ENCODE results near the gene CERK.

Gene CERK

GRCh38 chr22:46748908-46749675 lies 11.0 kb upstream of the CERK start:
- DNase-seq, result no peak

GRCh38 chr22:46748206-46748907 lies 10.3 kb upstream of the CERK start:
- no peak for DNase-seq

GRCh38 chr22:46747646-46748045 lies 9.6 kb upstream of the CERK start:
- no peak for DNase-seq

GRCh38 chr22:46746620-46747019 lies 8.6 kb upstream of the CERK start:
- no peak for DNase-seq

GRCh38 chr22:46746192-46746591 lies 8.1 kb upstream of the CERK start:
- no peak for DNase-seq

- DNase-seq, result no peak
These were observed 6.5 kb upstream of the CERK start for GRCh38 chr22:46744581-46744980.

DNA sequence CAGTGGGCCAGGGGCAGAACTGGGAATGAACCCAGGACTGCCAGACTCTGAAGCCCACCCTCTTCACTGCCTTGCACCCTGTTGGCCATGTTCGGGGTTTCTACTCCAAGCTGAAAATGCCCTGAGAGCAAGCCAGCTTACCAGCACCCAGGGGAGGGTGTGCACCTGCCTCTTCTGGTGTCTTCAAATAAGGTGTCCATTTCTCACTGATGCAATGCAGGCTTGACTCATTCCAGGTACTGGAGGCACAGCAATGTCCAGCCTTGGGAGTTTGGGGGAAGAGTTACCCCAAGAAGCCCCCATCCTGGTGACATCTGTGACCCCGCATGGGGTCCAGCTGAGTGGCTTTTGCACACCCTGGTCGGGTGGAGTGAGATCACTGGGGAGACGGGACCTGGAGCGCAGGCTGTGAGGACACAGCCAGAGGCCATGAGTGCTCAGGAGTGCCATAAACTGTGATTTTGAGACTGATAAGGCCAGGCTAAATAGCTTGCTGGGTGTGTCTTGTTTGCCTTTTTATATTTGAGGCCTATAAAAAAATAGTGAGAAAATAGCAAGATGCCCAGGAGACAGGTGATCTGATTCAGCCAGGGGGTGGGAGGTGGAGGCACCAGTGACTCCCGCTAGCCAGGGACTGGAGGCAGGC lies 4.6 kb upstream of the CERK start:
- DNase-seq, result peak; percentile 23 to 32

DNA sequence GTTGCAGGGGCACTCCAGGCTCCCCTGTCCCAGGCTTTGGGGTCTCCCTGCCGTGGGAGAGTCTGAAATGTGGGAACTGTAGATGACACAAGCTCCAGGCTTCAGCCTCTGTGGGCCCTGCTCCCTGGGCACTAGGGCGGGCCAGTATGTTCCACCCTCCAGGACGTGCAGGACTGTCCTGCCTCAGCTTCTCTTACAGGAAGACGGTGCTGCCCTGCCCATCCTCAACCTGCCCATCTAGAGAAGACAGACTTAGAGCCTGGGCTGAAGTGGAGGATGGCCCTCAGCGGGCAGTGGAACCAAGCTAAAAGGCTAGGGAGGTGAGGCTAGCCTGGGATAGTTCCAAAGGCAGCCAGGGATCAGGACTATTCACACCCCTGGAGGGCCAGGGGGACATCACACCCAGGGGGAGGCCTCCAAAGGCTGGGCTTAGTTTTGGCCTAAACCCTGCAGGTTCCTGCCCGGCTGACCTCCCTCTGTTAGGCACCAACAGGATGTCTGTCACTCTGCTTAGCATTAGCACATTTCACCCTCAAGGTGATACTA lies 4.0 kb upstream of the CERK start:
- no peak for DNase-seq

GRCh38 chr22:46740910-46741780 lies 3.1 kb upstream of the CERK start:
- no peak for DNase-seq

DNA sequence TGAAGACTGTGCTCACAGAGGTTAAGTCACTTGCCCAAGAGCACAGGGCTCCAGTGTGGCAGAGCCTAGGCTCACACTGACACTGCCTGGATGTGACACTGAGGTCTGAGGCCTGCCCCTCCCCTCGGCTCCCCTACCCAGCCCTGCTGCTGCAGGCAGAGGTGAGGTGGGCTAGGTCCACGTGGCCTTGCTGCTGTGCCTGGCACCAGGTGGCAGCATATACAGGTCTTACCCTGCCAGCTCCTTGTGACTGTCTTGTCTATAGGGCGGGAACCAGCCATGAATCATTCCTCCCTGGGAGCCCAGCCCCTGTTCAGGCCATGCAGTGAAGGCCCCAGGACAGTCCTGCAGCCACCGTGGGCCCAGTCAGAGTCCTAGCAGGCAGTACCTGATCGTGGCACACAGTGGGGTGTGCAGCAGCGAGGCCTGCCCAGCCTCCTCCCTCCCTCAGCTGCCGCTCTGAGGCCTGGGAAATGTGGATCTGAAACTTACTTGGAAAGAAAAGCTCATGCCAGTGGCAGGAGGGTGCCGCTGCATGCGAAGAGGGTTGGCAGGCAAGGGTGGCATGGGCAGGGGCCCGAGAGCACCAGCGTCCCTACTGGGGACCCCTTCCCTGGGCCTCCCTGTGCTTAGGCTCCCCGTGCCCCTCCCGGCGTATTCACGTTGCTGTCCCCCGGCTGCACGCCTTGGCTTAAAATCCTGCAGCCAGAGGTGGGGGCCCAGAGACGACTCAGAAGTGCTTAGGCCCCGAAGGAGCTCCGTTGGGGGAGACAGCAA lies 1.2 kb upstream of the CERK start:
- DNase-seq, result peak; percentile 12 to 60

DNA sequence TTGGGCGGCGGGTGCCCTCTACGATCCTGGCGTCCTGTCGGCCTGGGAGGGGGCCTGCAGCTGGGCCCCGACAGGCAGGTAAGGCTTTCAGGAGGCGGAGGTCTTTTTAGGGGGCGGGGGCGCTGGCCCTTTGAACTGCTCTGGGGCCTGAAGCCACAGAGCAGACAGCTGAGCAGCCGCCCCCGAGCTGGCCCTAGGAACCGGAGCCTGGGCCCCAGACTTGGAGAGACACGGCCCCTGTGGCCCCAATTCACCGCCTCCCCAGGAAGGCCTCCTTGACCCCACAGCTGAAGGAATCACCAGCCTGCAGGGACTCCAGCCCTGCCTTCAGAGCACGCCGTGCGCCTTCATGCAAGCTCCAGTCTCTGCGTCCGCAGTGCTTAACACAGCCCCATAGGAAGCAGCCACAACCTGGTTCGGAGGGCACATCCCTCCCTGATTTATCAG lies 618 bp upstream of the CERK start:
- no peak for DNase-seq

- DNase-seq, result peak in 1 of 2 experiments; percentile 64
These were observed 712 bp downstream of the CERK start for GRCh38 chr22:46737105-46737975.

- no peak for DNase-seq
These were observed 1.3 kb downstream of the CERK start for GRCh38 chr22:46736705-46737104.

DNA sequence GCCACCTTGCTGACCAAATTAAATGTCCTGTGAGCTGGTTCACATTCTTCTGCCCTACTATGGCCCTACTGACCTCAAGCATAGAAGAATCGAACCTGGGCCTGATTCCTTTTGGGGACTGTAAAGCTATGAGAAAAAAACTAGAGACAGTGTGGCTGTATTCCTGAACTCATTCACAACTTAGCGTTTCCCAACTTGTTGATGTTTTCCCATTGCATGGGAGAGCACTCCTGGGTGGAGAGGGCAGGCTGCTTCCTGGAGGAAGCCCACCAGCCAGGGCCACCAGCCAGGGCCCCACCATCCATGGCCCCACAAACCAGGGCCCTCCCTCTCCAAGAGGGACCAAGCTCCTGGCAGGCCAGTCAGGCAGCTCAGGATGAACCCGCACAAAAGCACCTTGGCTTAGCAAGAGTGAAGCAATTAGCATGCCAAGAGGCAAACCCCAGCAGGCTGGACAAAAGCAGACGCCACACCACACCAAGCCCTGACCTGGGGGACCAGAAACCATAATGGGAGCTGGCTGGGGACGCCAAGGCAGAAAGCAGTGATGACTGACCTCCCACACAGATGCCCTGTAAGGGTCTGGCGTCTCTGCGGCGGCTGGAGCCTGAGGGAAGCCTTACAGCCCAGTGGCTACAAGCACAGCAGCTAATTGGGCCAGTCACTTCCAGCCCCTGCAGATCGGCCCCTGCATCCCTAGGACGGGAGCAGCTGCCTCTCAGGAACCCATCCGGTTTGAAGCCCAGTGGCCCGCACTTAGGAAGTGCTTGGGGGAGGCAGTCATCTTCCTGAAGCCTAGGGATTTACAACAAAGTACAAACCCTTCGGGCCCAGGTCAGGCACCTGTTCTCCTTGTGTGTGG lies 2.1 kb downstream of the CERK start:
- DNase-seq, result peak in 1 of 2 experiments; percentile 13

DNA sequence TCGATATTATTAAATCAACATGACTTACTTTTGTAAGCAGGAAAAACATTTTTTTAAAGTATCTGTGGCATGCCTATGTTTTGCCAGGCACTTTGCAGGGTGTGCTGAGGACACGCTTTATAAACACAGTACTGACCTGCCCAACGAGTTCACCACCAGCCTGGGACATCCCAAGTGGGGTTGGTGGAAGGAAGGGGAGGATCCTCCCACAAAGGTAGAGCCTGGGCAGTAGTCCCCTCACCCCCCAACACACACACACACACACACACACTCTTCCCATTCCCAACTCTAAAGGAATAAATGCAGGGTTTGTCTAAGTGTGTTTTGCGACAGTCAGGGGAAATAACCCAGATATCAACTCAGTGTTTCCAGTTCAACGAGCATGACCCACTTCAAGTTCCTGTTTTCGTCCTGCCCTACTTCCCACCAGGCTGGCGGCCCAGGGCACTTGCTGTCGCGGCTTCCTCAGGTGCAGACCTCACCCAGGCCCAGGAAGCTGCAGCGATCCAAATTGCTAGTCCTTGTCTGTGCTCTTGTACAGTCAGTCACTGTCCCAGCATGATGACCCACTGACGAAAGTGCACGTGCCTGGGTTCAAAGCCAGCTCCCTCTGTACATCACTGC lies 3.1 kb downstream of the CERK start:
- peak; percentile 50 to 54 for DNase-seq

GRCh38 chr22:46734213-46734722 lies 3.8 kb downstream of the CERK start:
- peak; percentile 51 to 60 for DNase-seq

- no peak for DNase-seq
These were observed 5.5 kb downstream of the CERK start for GRCh38 chr22:46732513-46732912.

DNA sequence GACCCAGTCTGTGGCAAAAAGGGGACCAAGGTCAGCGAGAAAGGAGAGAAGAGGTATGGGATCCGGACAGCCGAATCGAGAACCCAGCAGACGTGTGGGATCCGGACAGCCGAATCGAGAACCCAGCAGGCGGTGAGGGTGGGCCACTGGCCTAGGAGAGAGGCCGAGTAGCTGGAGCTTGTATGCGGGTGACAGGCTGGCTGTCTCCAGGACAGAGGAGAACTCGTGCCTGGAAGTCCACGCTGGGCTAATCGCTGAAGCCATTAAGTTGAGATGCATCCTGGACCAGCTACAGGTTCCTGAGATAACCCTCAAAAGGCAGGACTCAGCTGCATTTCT lies 6.0 kb downstream of the CERK start:
- no peak for DNase-seq
